Measurements from ENCODE around the gene IL3. TPM values are rescaled to one million over a fixed set of nuclear protein-coding genes. Genes with fewer than 3 reads are reported as not detected.

IL3 gene
- total RNA-seq, 5 donors from 2014 or later (not counting 1 experiment from before 2014, with no cell fraction given), result not detected

GRCh38 chr5:132054031-132054696, 6.3 kb upstream of the IL3 start:
- CTCF ChIA-PET, result no interaction called here
- peak in 3 of 35 experiments; percentile 3 to 17 (median 7) for DNase-seq
- H3K4me3 Mint-ChIP-seq, result no peak overlapping the region

GRCh38 chr5:132054697-132055440, 5.6 kb upstream of the IL3 start:
- peak overlapping the region; percentile 89 for H3K27ac ChIP-seq (ENCODE audit: low read length)
- H3K27ac Mint-ChIP-seq, result peak overlapping the region in 1 of 2 donors; percentile 58
- H3K4me1 ChIP-seq (ENCODE audit: control insufficient read depth in 1 of 2, extremely low read depth in 1 of 2, insufficient read depth in 2 of 2, low read length in 2 of 2), result peaks cover 0 to 51% of the 10 kb centered on the region in 2 experiments
- WGBS (ENCODE audit: insufficient coverage), result 64% methylated on average over 3 of the region's 9 CpGs
- POLR2A ChIA-PET, result no interaction called here
- no peaks in the 10 kb centered on the region for H3K9me3 ChIP-seq
- ATAC-seq (replicated peaks in 1 of 4) (no peak), DNase-seq (peak in 3 of 35 experiments; percentile 7 to 22 (median 9))
- H3K9me3 Mint-ChIP-seq, result no peaks in the 10 kb centered on the region
- H3K4me3 ChIP-seq (ENCODE audit: control insufficient read depth in 1 of 2, extremely low read depth in 1 of 2, low read length in 1 of 2), result no peak overlapping the region
- peaks cover 39 to 53% (median 47%) of the 10 kb centered on the region in 3 donors for H3K4me1 Mint-ChIP-seq
- H3K4me3 Mint-ChIP-seq, result no peak overlapping the region
- peaks cover 0 to 3% of the 10 kb centered on the region in 2 donors for H3K27me3 Mint-ChIP-seq
- CTCF ChIA-PET, result interaction anchor here in 1 of 2 donors (0.6 to 0.8 kb wide), 2 partner anchors 8 to 30 kb away, joined by 3 read pairs; no protein-coding TSS in a partner anchor
- H3K36me3 ChIP-seq (ENCODE audit: control insufficient read depth in 2 of 2, extremely low read depth in 1 of 2, insufficient read depth in 1 of 2, low read length in 1 of 2), result no peaks in the 10 kb centered on the region
- H3K27me3 ChIP-seq (replicated peaks in 1 of 2; ENCODE audit: control insufficient read depth in 2 of 2, extremely low read depth in 1 of 2, insufficient read depth in 2 of 2, low read length in 1 of 2), result peaks cover 0 to 17% of the 10 kb centered on the region in 2 experiments
- H3K36me3 Mint-ChIP-seq, result no peaks in the 10 kb centered on the region

More at GRCh38 chr5:132054031-132054696, 6.3 kb upstream of the IL3 start:
- H3K36me3 Mint-ChIP-seq, result no peaks in the 10 kb centered on the region
- peaks cover 39 to 47% (median 41%) of the 10 kb centered on the region in 3 donors for H3K4me1 Mint-ChIP-seq
- Histone ChIP-seq H3K27ac (ENCODE audit: low read length) (no peak overlapping the region), H3K4me3 (ENCODE audit: control insufficient read depth in 1 of 2, extremely low read depth in 1 of 2, low read length in 1 of 2) (no peak overlapping the region), H3K9me3 (no peaks in the 10 kb centered on the region), H3K36me3 (ENCODE audit: control insufficient read depth in 2 of 2, extremely low read depth in 1 of 2, insufficient read depth in 1 of 2, low read length in 1 of 2) (no peaks in the 10 kb centered on the region), H3K27me3 (replicated peaks in 1 of 2; ENCODE audit: control insufficient read depth in 2 of 2, extremely low read depth in 1 of 2, insufficient read depth in 2 of 2, low read length in 1 of 2) (peaks cover 0 to 17% of the 10 kb centered on the region in 2 experiments), H3K4me1 (ENCODE audit: control insufficient read depth in 1 of 2, extremely low read depth in 1 of 2, insufficient read depth in 2 of 2, low read length in 2 of 2) (peaks cover 0 to 44% of the 10 kb centered on the region in 2 experiments)
- no peak for ATAC-seq (replicated peaks in 1 of 4)
- 94% methylated on average over 8 of the region's 10 CpGs for WGBS (ENCODE audit: insufficient coverage)
- no peaks in the 10 kb centered on the region for H3K9me3 Mint-ChIP-seq
- H3K27ac Mint-ChIP-seq, result no peak overlapping the region
- H3K27me3 Mint-ChIP-seq, result peaks cover 0 to 3% of the 10 kb centered on the region in 2 donors
- POLR2A ChIA-PET, result no interaction called here

- no CpG with 5 or more reads among the region's 1 CpG for WGBS (ENCODE audit: insufficient coverage)
- H3K4me3 ChIP-seq (ENCODE audit: control insufficient read depth in 1 of 2, extremely low read depth in 1 of 2, low read length in 1 of 2), result no peak overlapping the region
- ATAC-seq (replicated peaks in 1 of 4), result no peak
- H3K36me3 ChIP-seq (ENCODE audit: control insufficient read depth in 2 of 2, extremely low read depth in 1 of 2, insufficient read depth in 1 of 2, low read length in 1 of 2), result no peaks in the 10 kb centered on the region
- no peak overlapping the region for H3K4me3 Mint-ChIP-seq
- no peaks in the 10 kb centered on the region for H3K9me3 ChIP-seq
- CTCF ChIA-PET, result interaction anchor here in 1 of 2 donors (0.6 to 1.6 kb wide), 4 partner anchors 8 to 466 kb away, joined by 3 to 7 read pairs (median 3); no protein-coding TSS in a partner anchor
- no peaks in the 10 kb centered on the region for H3K9me3 Mint-ChIP-seq
- H3K27me3 Mint-ChIP-seq, result peaks cover 0 to 3% of the 10 kb centered on the region in 2 donors
- peak overlapping the region in 1 of 2 donors; percentile 58 for H3K27ac Mint-ChIP-seq
- POLR2A ChIA-PET, result interaction anchor here in 1 of 2 donors (0.6 kb wide), 1 partner anchor 454 kb away, joined by 6 read pairs; no protein-coding TSS in a partner anchor
- H3K4me1 Mint-ChIP-seq, result peaks cover 39 to 55% (median 47%) of the 10 kb centered on the region in 3 donors
- peaks cover 0 to 52% of the 10 kb centered on the region in 2 experiments for H3K4me1 ChIP-seq (ENCODE audit: control insufficient read depth in 1 of 2, extremely low read depth in 1 of 2, insufficient read depth in 2 of 2, low read length in 2 of 2)
- H3K27ac ChIP-seq (ENCODE audit: low read length), result peak overlapping the region; percentile 89
- DNase-seq, result peak in 1 of 35 experiments; percentile 1
- peaks cover 0 to 13% of the 10 kb centered on the region in 2 experiments for H3K27me3 ChIP-seq (replicated peaks in 1 of 2; ENCODE audit: control insufficient read depth in 2 of 2, extremely low read depth in 1 of 2, insufficient read depth in 2 of 2, low read length in 1 of 2)
- no peaks in the 10 kb centered on the region for H3K36me3 Mint-ChIP-seq
Observed at GRCh38 chr5:132055441-132055807, 5.0 kb upstream of the IL3 start.

- Histone ChIP-seq H3K4me3 (ENCODE audit: control insufficient read depth in 1 of 2, extremely low read depth in 1 of 2, low read length in 1 of 2) (no peak overlapping the region), H3K4me1 (ENCODE audit: control insufficient read depth in 1 of 2, extremely low read depth in 1 of 2, insufficient read depth in 2 of 2, low read length in 2 of 2) (peaks cover 0 to 52% of the 10 kb centered on the region in 2 experiments), H3K27me3 (replicated peaks in 1 of 2; ENCODE audit: control insufficient read depth in 2 of 2, extremely low read depth in 1 of 2, insufficient read depth in 2 of 2, low read length in 1 of 2) (peaks cover 0 to 8% of the 10 kb centered on the region in 2 experiments), H3K36me3 (ENCODE audit: control insufficient read depth in 2 of 2, extremely low read depth in 1 of 2, insufficient read depth in 1 of 2, low read length in 1 of 2) (no peaks in the 10 kb centered on the region), H3K27ac (ENCODE audit: low read length) (peak overlapping the region; percentile 89), H3K9me3 (no peaks in the 10 kb centered on the region)
- WGBS (ENCODE audit: insufficient coverage), result 61% methylated on average over 11 of the region's 12 CpGs
- Mint-ChIP-seq H3K27ac (peak overlapping the region; percentile 44 to 67), H3K4me3 (no peak overlapping the region), H3K4me1 (peaks cover 39 to 57% (median 47%) of the 10 kb centered on the region in 3 donors), H3K9me3 (no peaks in the 10 kb centered on the region), H3K27me3 (peaks cover 0 to 3% of the 10 kb centered on the region in 2 donors), H3K36me3 (no peaks in the 10 kb centered on the region)
- POLR2A ChIA-PET, result interaction anchor here in 1 of 2 donors (0.6 kb wide), 1 partner anchor 454 kb away, joined by 6 read pairs; no protein-coding TSS in a partner anchor
- DNase-seq (peak in 34 of 35 experiments; percentile 21 to 72 (median 50)), ATAC-seq (replicated peaks in 1 of 4) (peak; percentile 68 to 78 (median 77))
- CTCF ChIA-PET, result interaction anchor here in 1 of 2 donors (0.6 to 1.6 kb wide), 4 partner anchors 16 to 467 kb away, joined by 3 to 7 read pairs (median 4); no protein-coding TSS in a partner anchor
Observed at GRCh38 chr5:132055808-132056609, 4.4 kb upstream of the IL3 start.

- peaks cover 0 to 52% of the 10 kb centered on the region in 2 experiments for H3K4me1 ChIP-seq (ENCODE audit: control insufficient read depth in 1 of 2, extremely low read depth in 1 of 2, insufficient read depth in 2 of 2, low read length in 2 of 2)
- Mint-ChIP-seq H3K36me3 (no peaks in the 10 kb centered on the region), H3K4me3 (no peak overlapping the region), H3K9me3 (no peaks in the 10 kb centered on the region), H3K4me1 (peaks cover 39 to 57% (median 47%) of the 10 kb centered on the region in 3 donors), H3K27ac (peak overlapping the region in 1 of 2 donors; percentile 48), H3K27me3 (no peaks in the 10 kb centered on the region)
- no peak overlapping the region for H3K4me3 ChIP-seq (ENCODE audit: control insufficient read depth in 1 of 2, extremely low read depth in 1 of 2, low read length in 1 of 2)
- ATAC-seq (replicated peaks in 1 of 4), result no peak
- H3K27ac ChIP-seq (ENCODE audit: low read length), result peak overlapping the region; percentile 89
- peaks cover 0 to 3% of the 10 kb centered on the region in 2 experiments for H3K27me3 ChIP-seq (replicated peaks in 1 of 2; ENCODE audit: control insufficient read depth in 2 of 2, extremely low read depth in 1 of 2, insufficient read depth in 2 of 2, low read length in 1 of 2)
- 86% methylated on average over 6 of the region's 14 CpGs for WGBS (ENCODE audit: insufficient coverage)
- ChIA-PET POLR2A (interaction anchor here in 1 of 2 donors (0.6 kb wide), 1 partner anchor 417 kb away, joined by 3 read pairs; no protein-coding TSS in a partner anchor), CTCF (interaction anchor here in 1 of 2 donors (1.1 to 1.6 kb wide), 2 partner anchors 50 to 467 kb away, joined by 6 to 7 read pairs; no protein-coding TSS in a partner anchor)
- H3K9me3 ChIP-seq, result no peaks in the 10 kb centered on the region
- peak in 3 of 35 experiments; percentile 0 to 11 (median 5) for DNase-seq
- H3K36me3 ChIP-seq (ENCODE audit: control insufficient read depth in 2 of 2, extremely low read depth in 1 of 2, insufficient read depth in 1 of 2, low read length in 1 of 2), result no peaks in the 10 kb centered on the region
Observed at GRCh38 chr5:132056610-132057497, 3.6 kb upstream of the IL3 start.

Measured in T-cell (primary cell).